ENCODE measurements around the gene HOXA6.

DNA sequence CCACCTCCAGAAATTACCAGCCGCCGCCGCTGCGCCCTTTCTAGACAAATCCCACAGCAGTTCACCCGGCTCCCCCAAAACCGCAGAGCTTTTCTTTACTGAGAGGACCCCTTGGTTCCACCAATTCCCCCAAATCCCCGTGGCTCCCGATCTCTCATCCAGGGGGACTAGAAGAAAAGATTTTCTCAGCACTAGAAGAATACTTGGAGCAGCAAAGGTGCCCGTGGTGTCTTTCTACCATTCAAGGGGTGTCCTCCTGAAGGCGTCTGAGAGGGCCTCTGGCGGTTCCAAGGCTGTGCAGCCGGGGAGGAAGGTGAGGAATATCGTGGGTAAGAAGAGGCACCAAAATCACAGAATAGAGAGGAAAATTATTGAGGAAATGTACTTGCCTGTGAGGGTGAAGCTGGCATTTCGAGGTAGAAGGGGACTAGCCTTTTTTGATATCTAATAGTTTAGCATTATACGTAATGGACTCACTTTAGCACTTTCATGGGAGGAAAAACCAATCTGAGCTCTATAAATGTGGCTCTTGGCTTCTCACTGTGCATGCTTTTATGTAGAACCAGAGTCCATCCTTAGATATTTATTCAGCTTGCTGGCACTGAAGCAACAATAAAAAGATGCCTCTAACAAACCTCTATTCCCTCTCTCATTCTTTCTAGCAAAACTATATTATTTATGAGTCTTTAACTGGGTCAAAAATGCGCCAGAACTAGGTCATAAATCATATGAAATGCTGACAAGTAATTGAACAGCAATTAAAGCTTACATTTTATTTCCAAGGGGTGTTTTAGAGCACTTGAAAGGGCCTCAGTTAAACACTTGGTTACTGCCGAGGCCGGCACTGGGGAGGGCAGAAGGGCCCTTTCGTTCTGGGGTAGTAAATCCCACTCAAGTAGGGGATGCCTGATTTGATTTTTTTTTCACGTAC is 31.3 kb downstream of the HOXA6 start:
- TF ChIP-seq, protein P1, sequence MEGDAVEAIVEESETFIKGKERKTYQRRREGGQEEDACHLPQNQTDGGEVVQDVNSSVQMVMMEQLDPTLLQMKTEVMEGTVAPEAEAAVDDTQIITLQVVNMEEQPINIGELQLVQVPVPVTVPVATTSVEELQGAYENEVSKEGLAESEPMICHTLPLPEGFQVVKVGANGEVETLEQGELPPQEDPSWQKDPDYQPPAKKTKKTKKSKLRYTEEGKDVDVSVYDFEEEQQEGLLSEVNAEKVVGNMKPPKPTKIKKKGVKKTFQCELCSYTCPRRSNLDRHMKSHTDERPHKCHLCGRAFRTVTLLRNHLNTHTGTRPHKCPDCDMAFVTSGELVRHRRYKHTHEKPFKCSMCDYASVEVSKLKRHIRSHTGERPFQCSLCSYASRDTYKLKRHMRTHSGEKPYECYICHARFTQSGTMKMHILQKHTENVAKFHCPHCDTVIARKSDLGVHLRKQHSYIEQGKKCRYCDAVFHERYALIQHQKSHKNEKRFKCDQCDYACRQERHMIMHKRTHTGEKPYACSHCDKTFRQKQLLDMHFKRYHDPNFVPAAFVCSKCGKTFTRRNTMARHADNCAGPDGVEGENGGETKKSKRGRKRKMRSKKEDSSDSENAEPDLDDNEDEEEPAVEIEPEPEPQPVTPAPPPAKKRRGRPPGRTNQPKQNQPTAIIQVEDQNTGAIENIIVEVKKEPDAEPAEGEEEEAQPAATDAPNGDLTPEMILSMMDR (IDR thresholded peaks at IDR 0.05; ENCODE audit: low read length), result no peak
- TF ChIP-seq EZH2 (IDR thresholded peaks at IDR 0.05; ENCODE audit: borderline replicate concordance, low read length), result no peak
